ENCODE measurements around the gene TERT.
"Not testable (repeated sequence)": the region's sequence is repeated elsewhere in the genome, so short reads cannot be mapped to it uniquely, and the experiment has no call there.

DNA sequence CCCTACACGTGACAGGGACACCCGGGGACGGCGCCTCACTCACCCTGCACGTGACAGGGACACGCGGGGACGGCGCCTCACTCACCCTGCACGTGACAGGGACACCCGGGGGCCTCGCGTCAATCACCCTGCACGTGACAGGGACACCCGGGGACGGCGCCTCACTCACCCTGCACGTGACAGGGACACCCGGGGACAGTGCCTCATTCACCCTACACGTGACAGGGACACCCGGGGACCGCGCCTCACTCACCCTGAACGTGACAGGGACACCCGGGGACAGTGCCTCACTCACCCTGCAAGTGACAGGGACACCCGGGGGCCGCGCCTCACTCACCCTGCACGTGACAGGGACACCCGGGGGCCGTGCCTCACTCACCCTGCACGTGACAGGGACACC, 5.3 kb downstream of the TERT start:
- TF ChIP-seq, protein P1, sequence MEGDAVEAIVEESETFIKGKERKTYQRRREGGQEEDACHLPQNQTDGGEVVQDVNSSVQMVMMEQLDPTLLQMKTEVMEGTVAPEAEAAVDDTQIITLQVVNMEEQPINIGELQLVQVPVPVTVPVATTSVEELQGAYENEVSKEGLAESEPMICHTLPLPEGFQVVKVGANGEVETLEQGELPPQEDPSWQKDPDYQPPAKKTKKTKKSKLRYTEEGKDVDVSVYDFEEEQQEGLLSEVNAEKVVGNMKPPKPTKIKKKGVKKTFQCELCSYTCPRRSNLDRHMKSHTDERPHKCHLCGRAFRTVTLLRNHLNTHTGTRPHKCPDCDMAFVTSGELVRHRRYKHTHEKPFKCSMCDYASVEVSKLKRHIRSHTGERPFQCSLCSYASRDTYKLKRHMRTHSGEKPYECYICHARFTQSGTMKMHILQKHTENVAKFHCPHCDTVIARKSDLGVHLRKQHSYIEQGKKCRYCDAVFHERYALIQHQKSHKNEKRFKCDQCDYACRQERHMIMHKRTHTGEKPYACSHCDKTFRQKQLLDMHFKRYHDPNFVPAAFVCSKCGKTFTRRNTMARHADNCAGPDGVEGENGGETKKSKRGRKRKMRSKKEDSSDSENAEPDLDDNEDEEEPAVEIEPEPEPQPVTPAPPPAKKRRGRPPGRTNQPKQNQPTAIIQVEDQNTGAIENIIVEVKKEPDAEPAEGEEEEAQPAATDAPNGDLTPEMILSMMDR (tag by site-specific recombination; IDR thresholded peaks at IDR 0.05), result not testable (repeated sequence)
- not testable (repeated sequence) for TF ChIP-seq ZFP3 (tag by site-specific recombination; IDR thresholded peaks at IDR 0.05; ENCODE audit: low read depth); ZBTB21 (tag by site-specific recombination; IDR thresholded peaks at IDR 0.05); ZNF146 (tag by site-specific recombination; IDR thresholded peaks at IDR 0.05); ZNF670 (tag by site-specific recombination; IDR thresholded peaks at IDR 0.05; ENCODE audit: low read depth); ZEB2 (tag by site-specific recombination; IDR thresholded peaks at IDR 0.05); FEZF1 (tag by site-specific recombination; IDR thresholded peaks at IDR 0.05); ZNF514 (tag by site-specific recombination; IDR thresholded peaks at IDR 0.05); ZNF202 (tag by site-specific recombination; IDR thresholded peaks at IDR 0.05; ENCODE audit: borderline replicate concordance); ZNF416 (tag by site-specific recombination; IDR thresholded peaks at IDR 0.05)
- TF ChIP-seq, protein P2, sequence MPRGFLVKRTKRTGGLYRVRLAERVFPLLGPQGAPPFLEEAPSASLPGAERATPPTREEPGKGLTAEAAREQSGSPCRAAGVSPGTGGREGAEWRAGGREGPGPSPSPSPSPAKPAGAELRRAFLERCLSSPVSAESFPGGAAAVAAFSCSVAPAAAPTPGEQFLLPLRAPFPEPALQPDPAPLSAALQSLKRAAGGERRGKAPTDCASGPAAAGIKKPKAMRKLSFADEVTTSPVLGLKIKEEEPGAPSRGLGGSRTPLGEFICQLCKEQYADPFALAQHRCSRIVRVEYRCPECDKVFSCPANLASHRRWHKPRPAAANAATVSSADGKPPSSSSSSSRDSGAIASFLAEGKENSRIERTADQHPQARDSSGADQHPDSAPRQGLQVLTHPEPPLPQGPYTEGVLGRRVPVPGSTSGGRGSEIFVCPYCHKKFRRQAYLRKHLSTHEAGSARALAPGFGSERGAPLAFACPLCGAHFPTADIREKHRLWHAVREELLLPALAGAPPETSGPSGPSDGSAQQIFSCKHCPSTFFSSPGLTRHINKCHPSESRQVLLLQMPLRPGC (tag by site-specific recombination; IDR thresholded peaks at IDR 0.05), result not testable (repeated sequence)
- TF ChIP-seq, protein P3, sequence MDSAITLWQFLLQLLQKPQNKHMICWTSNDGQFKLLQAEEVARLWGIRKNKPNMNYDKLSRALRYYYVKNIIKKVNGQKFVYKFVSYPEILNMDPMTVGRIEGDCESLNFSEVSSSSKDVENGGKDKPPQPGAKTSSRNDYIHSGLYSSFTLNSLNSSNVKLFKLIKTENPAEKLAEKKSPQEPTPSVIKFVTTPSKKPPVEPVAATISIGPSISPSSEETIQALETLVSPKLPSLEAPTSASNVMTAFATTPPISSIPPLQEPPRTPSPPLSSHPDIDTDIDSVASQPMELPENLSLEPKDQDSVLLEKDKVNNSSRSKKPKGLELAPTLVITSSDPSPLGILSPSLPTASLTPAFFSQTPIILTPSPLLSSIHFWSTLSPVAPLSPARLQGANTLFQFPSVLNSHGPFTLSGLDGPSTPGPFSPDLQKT (IDR thresholded peaks at IDR 0.05; ENCODE audit: borderline replicate concordance, low read depth, low read length), result not testable (repeated sequence)
